BLaER1 (cell line): ENCODE measurements around the gene MIPOL1.

Experiments used
- H3K27ac ChIP-seq: shearing (Covaris generic); formaldehyde crosslinking; 2 replicates; pipeline ENCODE4 v1.8.1; 2022
- H3K27me3 ChIP-seq: shearing (Covaris generic); formaldehyde crosslinking; 2 replicates; pipeline ENCODE4 v1.8.1; 2022
- H3K36me3 ChIP-seq: shearing (Covaris generic); formaldehyde crosslinking; 2 replicates; pipeline ENCODE4 v1.8.1; 2022
- H3K4me1 ChIP-seq: shearing (Covaris generic); formaldehyde crosslinking; 2 replicates; pipeline ENCODE4 v1.8.1; 2022
- H3K4me2 ChIP-seq: shearing (Covaris generic); formaldehyde crosslinking; 2 replicates; pipeline ENCODE4 v1.8.1; 2022
- H3K4me3 ChIP-seq: shearing (Covaris generic); formaldehyde crosslinking; 2 replicates; pipeline ENCODE4 v1.8.1; 2022
- H3K9ac ChIP-seq: shearing (Covaris generic); formaldehyde crosslinking; 2 replicates; pipeline ENCODE4 v1.8.1; 2022
- H3K9me3 ChIP-seq: shearing (Covaris generic); formaldehyde crosslinking; 2 replicates; pipeline ENCODE4 v1.8.1; 2022
- H4K20me1 ChIP-seq: shearing (Covaris generic); formaldehyde crosslinking; 2 replicates; pipeline ENCODE4 v1.8.1; 2022
- Cebpa-rat ChIP-seq: shearing (Covaris generic); IDR thresholded peaks from 2 replicates; pipeline ENCODE4 v1.8.1; 2022

Gene MIPOL1

DNA sequence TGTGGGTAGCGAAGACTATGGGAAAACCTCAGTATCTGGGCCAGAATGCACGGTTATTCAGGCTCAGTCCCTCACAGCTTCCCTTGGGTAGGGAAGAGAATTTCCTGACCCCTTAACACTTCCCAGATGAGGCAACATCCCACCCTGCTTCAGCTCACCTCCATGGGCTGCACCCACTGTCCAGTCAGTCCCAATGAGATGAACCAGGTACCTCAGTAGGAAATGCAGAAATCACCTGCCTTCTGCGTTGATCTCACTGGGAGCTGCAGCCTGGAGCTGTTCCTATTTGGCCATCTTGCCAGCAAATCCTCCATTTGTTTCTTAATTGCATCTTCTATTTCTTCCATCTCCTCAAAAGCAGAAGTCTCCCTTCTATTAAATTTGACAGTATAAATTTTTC is 292.9 kb downstream of the MIPOL1 start:
- Histone ChIP-seq H3K9me3 (no peaks in the 10 kb centered on the region), H3K27me3 (no peaks in the 10 kb centered on the region), H3K4me3 (no peak overlapping the region), H3K27ac (no peak overlapping the region), H4K20me1 (no peaks in the 10 kb centered on the region), H3K9ac (no peak overlapping the region), H3K4me1 (no peaks in the 10 kb centered on the region), H3K36me3 (no peaks in the 10 kb centered on the region), H3K4me2 (no peak overlapping the region)
- no peak for TF ChIP-seq Cebpa-rat

DNA sequence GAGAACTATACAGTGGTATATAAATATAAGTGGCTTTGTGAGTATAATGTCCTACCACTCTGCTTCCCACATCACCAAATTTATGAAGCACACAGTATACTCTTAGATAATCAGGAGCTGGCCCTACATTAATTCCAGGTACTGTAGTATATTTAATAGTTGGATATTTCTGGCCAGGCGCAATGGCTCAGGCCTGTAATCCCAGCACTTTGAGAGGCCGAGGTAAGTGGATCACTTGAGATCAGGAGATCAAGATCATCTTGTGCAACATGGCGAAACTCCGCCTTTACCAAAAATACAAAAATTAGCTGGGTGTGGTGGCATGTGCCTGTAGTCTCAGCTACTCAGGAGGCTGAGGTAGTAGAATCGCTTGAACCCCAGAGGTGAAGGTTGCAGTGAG is 293.3 kb downstream of the MIPOL1 start:
- Histone ChIP-seq H3K36me3 (no peaks in the 10 kb centered on the region), H3K9ac (no peak overlapping the region), H3K4me1 (no peaks in the 10 kb centered on the region), H3K27me3 (no peaks in the 10 kb centered on the region), H3K4me2 (no peak overlapping the region), H3K27ac (no peak overlapping the region), H4K20me1 (no peaks in the 10 kb centered on the region), H3K9me3 (no peaks in the 10 kb centered on the region), H3K4me3 (no peak overlapping the region)
- TF ChIP-seq Cebpa-rat: no peak

DNA sequence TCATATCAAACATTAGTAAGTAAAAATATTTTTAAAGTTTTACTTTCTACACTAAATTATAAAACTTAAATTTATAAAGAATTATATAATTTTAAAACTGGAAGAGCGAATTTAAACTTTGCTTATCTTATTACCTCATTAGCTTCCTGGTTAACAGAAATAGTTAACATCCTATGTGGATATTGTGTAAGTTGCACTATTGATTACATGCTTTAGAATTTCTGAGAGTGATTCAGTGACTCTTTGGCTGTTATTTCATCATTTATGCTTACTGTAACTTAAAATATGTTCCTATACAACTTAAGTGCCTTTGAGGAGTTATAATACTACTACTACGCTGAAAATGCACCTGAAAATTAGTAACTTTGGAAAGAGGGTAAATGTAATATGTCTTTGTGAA is 295.9 kb downstream of the MIPOL1 start:
- H3K9me3 ChIP-seq: no peaks in the 10 kb centered on the region
- H3K27ac ChIP-seq: no peak overlapping the region
- H3K4me1 ChIP-seq: no peaks in the 10 kb centered on the region
- H3K27me3 ChIP-seq: no peaks in the 10 kb centered on the region
- H3K9ac ChIP-seq: no peak overlapping the region
- H3K36me3 ChIP-seq: no peaks in the 10 kb centered on the region
- H3K4me3 ChIP-seq: no peak overlapping the region
- no peak overlapping the region for H3K4me2 ChIP-seq
- TF ChIP-seq Cebpa-rat: no peak
- no peaks in the 10 kb centered on the region for H4K20me1 ChIP-seq

DNA sequence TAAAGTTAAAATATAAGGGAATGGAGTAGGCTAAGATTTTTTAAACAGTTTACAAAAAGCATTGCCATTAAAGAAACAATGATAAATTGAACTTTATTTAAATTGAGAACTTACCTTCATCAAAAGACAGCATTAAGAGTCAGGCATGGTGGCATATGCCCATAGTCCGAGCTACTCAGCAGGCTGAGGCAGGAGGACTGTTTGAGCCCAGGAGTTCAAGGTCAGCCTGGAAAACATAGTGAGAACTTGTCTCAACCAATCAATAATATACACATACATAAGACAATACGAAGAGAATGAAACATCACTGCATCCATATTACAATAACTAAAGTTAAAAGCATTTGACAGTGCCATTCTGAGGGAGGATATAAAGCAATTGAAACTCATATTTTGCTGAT is 299.7 kb downstream of the MIPOL1 start:
- Histone ChIP-seq H3K4me3 (no peak overlapping the region), H3K27me3 (no peaks in the 10 kb centered on the region)
- TF ChIP-seq Cebpa-rat: no peak

DNA sequence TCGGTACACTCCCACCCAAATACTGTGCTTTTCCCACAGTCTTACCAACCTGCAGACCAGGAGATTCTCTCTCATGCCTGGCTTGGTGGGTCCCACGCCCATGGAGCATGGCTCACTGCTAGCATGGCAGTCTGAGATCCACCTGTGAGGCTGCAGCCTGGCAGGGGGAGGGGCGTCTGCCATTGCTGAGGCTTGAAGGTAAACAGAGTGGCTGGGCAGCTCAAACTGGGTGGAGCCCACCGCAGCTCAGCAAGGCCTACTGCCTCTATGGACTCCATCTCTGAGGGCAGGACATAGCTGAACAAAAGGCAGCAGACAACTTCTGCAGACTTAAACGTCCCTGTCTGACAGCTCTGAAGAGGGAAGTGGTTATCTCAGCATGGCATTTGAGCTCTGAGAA is 304.1 kb downstream of the MIPOL1 start:
- TF ChIP-seq Cebpa-rat: no peak
- no peaks in the 10 kb centered on the region for H3K27me3 ChIP-seq
- H4K20me1 ChIP-seq: no peaks in the 10 kb centered on the region
- no peaks in the 10 kb centered on the region for H3K9me3 ChIP-seq
- no peaks in the 10 kb centered on the region for H3K4me1 ChIP-seq
- no peaks in the 10 kb centered on the region for H3K36me3 ChIP-seq
- no peak overlapping the region for H3K4me3 ChIP-seq
- H3K4me2 ChIP-seq: no peak overlapping the region
- no peak overlapping the region for H3K27ac ChIP-seq
- no peak overlapping the region for H3K9ac ChIP-seq

More for the DNA sequence above, 299.7 kb downstream of the MIPOL1 start:
- H3K9ac ChIP-seq: no peak overlapping the region
- no peak overlapping the region for H3K27ac ChIP-seq
- no peaks in the 10 kb centered on the region for H3K36me3 ChIP-seq
- H3K9me3 ChIP-seq: no peaks in the 10 kb centered on the region
- H3K4me2 ChIP-seq: no peak overlapping the region
- no peaks in the 10 kb centered on the region for H4K20me1 ChIP-seq
- H3K4me1 ChIP-seq: no peaks in the 10 kb centered on the region

DNA sequence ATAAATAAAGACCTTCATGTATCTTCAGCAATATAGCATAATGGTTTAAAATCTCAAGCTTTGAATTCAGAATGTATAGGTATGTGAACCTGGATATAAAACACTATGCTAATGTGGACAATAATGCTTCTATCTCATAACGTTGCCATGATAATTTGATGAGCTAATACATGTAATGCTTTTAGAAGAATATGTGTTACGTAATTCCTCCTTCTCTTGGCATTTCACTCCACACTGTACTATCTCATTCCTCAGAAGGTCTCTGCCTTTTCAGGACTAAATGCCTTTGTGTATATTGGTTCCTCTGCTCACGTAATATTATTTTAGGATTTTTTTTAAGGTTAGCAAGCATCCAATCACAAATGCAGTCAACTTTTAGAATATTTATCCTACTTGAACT is 310.8 kb downstream of the MIPOL1 start:
- no peak overlapping the region for H3K4me3 ChIP-seq
- H3K4me2 ChIP-seq: no peak overlapping the region
- H3K9ac ChIP-seq: no peak overlapping the region
- H3K4me1 ChIP-seq: no peaks in the 10 kb centered on the region
- H3K9me3 ChIP-seq: no peaks in the 10 kb centered on the region
- TF ChIP-seq Cebpa-rat: no peak
- H4K20me1 ChIP-seq: no peaks in the 10 kb centered on the region
- H3K27ac ChIP-seq: no peak overlapping the region
- no peaks in the 10 kb centered on the region for H3K27me3 ChIP-seq
- H3K36me3 ChIP-seq: no peaks in the 10 kb centered on the region

DNA sequence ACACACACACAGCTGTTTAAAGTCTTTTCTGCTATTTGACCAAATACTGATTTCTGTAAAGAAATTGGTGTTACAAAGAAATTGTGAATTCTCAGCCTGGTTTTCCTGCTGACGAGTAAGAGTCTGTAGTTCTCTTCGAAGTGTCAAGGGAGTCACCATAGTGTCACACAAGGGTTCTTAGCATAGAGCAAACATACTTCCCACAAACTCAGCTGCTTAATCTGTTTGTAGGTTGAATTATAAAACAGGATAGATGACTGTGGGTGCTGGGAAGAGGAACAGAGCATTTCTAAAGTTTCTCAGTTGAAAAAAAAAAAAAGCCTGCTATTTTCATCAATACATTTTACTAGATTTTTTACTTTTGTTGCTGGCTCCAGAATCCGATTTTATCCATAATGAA is 314.4 kb downstream of the MIPOL1 start:
- TF ChIP-seq Cebpa-rat: no peak

DNA sequence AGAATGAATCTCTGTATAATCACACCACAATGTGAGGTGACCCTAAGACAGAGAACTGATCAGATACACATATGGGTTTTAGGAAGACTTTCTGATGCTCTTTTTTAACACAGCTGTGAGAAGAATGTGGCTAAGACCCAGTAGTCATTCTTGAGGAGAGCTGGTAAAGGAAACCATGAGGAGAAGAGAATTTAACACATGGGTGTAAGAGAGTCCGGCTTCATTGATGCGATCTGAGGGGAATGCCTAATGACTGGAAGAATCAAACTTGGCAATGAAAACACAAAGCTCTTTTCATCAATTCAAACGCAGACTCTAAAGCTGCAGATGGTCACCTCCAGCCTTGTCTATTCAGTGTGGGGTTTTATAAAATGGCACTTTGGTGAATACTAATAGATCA is 318.0 kb downstream of the MIPOL1 start:
- Histone ChIP-seq H4K20me1 (no peaks in the 10 kb centered on the region), H3K4me1 (no peaks in the 10 kb centered on the region), H3K4me3 (no peak overlapping the region), H3K4me2 (no peak overlapping the region), H3K9me3 (no peaks in the 10 kb centered on the region), H3K27ac (no peak overlapping the region), H3K36me3 (no peaks in the 10 kb centered on the region), H3K9ac (no peak overlapping the region), H3K27me3 (no peaks in the 10 kb centered on the region)
- TF ChIP-seq Cebpa-rat: no peak

More for the DNA sequence above, 314.4 kb downstream of the MIPOL1 start:
- no peak overlapping the region for H3K4me3 ChIP-seq
- H3K27me3 ChIP-seq: no peaks in the 10 kb centered on the region
- H3K4me1 ChIP-seq: no peaks in the 10 kb centered on the region
- no peak overlapping the region for H3K9ac ChIP-seq
- H3K36me3 ChIP-seq: no peaks in the 10 kb centered on the region
- no peak overlapping the region for H3K4me2 ChIP-seq
- H4K20me1 ChIP-seq: no peaks in the 10 kb centered on the region
- H3K9me3 ChIP-seq: no peaks in the 10 kb centered on the region
- no peak overlapping the region for H3K27ac ChIP-seq

DNA sequence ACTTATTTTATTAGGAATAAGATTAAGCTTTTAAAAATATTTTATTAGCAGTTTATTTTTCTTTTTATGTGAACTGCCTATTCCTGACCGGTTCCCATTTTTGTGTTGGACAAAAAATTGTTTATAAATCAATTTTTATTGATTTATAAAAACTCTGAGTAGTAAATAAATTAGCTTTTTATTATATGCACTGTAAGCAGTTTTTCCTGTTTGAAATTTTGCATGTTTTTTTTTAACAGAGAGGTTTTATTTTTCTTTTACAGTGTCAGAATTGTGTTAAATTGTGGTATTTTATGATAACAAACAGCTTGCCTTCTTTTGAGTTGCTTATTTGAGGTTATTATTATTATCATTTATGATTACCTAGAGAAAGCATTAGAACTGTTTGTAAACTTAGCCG is 329.3 kb downstream of the MIPOL1 start:
- H3K27me3 ChIP-seq: no peaks in the 10 kb centered on the region
- H3K27ac ChIP-seq: no peak overlapping the region
- no peaks in the 10 kb centered on the region for H3K4me1 ChIP-seq
- H3K4me2 ChIP-seq: no peak overlapping the region
- H3K36me3 ChIP-seq: no peaks in the 10 kb centered on the region
- H3K9ac ChIP-seq: no peak overlapping the region
- no peaks in the 10 kb centered on the region for H4K20me1 ChIP-seq
- no peaks in the 10 kb centered on the region for H3K9me3 ChIP-seq
- TF ChIP-seq Cebpa-rat: no peak
- no peak overlapping the region for H3K4me3 ChIP-seq

DNA sequence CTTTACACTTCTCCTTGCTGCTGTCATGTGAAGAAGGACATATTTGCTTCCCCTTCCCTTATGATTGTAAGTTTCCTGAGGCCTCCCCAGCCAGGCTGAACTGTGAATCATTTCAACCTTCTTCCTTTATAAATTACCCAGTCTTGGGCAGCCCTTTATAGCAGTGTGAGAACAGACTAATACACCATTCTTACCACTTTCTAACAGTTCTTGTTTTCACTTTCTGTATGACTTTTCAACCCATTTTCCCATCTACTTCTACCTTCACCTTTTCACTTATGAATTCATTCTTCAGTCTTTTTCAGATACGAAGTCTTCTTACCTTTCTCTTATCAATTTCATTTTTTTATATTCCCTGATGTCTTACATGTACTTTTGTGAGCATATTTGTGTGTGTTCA is 342.3 kb downstream of the MIPOL1 start:
- Histone ChIP-seq H3K4me2 (no peak overlapping the region), H4K20me1 (no peaks in the 10 kb centered on the region), H3K27ac (no peak overlapping the region), H3K4me3 (no peak overlapping the region), H3K9ac (no peak overlapping the region), H3K4me1 (no peaks in the 10 kb centered on the region), H3K36me3 (no peaks in the 10 kb centered on the region), H3K9me3 (no peaks in the 10 kb centered on the region), H3K27me3 (no peaks in the 10 kb centered on the region)
- TF ChIP-seq Cebpa-rat: no peak

DNA sequence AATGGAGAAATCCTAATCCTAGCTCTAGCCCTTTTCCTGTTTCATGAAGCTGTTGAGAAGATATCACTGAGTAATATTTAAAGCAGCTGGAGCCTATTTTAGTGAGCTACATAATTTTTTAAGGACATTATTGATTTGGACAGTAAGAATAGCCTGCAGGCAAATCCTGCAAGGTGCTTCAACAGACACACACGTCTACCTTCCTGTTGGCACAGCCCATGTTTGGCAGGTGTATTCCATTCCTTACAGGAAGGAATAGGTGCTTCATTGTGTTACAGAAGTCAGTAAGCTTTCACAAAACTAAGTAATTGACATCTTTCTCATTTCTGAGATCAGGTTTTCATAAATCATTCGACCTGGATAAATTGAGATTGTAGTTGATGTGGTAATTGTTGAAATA is 346.7 kb downstream of the MIPOL1 start:
- no peak overlapping the region for H3K9ac ChIP-seq
- H3K9me3 ChIP-seq: no peaks in the 10 kb centered on the region
- H3K27me3 ChIP-seq: no peaks in the 10 kb centered on the region
- H3K27ac ChIP-seq: no peak overlapping the region
- no peaks in the 10 kb centered on the region for H4K20me1 ChIP-seq
- TF ChIP-seq Cebpa-rat: no peak
- no peaks in the 10 kb centered on the region for H3K36me3 ChIP-seq
- no peak overlapping the region for H3K4me3 ChIP-seq
- no peak overlapping the region for H3K4me2 ChIP-seq
- no peaks in the 10 kb centered on the region for H3K4me1 ChIP-seq
